GM12892 (cell line): ENCODE data around the gene SMYD5.

Source experiments
- POLR2A ChIP-seq: IDR thresholded peaks from 2 replicates; pipeline ENCODE4 v1.6.1; 2011; ENCODE audit warnings: low read depth, low read length, control low read depth
- POLR2AphosphoS5 ChIP-seq: IDR thresholded peaks from 2 replicates; pipeline ENCODE4 v1.6.1; 2011; ENCODE audit warnings: low read depth, low read length, control low read depth

GRCh38 chr2:73243884-73244570 lies 30.0 kb downstream of the SMYD5 start:
- TF ChIP-seq POLR2AphosphoS5: no peak
- TF ChIP-seq POLR2A: no peak
